Measurements from ENCODE around the gene NFIX. TPM values are rescaled to one million over a fixed set of nuclear protein-coding genes. Genes with fewer than 3 reads are reported as not detected.

NFIX gene
- total and polyA plus RNA-seq, 9 of the 15 experiments (the other 6 are each of a cell fraction or from before 2014, with no cell fraction given): 0.28 to 26.8 (median 5.4) TPM

- no peak for TF ChIP-seq ZNF511 (CRISPR knock-in tag; IDR thresholded peaks at IDR 0.05)
- TF ChIP-seq, protein P1, sequence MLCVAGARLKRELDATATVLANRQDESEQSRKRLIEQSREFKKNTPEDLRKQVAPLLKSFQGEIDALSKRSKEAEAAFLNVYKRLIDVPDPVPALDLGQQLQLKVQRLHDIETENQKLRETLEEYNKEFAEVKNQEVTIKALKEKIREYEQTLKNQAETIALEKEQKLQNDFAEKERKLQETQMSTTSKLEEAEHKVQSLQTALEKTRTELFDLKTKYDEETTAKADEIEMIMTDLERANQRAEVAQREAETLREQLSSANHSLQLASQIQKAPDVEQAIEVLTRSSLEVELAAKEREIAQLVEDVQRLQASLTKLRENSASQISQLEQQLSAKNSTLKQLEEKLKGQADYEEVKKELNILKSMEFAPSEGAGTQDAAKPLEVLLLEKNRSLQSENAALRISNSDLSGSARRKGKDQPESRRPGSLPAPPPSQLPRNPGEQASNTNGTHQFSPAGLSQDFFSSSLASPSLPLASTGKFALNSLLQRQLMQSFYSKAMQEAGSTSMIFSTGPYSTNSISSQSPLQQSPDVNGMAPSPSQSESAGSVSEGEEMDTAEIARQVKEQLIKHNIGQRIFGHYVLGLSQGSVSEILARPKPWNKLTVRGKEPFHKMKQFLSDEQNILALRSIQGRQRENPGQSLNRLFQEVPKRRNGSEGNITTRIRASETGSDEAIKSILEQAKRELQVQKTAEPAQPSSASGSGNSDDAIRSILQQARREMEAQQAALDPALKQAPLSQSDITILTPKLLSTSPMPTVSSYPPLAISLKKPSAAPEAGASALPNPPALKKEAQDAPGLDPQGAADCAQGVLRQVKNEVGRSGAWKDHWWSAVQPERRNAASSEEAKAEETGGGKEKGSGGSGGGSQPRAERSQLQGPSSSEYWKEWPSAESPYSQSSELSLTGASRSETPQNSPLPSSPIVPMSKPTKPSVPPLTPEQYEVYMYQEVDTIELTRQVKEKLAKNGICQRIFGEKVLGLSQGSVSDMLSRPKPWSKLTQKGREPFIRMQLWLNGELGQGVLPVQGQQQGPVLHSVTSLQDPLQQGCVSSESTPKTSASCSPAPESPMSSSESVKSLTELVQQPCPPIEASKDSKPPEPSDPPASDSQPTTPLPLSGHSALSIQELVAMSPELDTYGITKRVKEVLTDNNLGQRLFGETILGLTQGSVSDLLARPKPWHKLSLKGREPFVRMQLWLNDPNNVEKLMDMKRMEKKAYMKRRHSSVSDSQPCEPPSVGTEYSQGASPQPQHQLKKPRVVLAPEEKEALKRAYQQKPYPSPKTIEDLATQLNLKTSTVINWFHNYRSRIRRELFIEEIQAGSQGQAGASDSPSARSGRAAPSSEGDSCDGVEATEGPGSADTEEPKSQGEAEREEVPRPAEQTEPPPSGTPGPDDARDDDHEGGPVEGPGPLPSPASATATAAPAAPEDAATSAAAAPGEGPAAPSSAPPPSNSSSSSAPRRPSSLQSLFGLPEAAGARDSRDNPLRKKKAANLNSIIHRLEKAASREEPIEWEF (CRISPR knock-in tag; IDR thresholded peaks at IDR 0.05): no peak
- TF ChIP-seq PTTG1 (tag; IDR thresholded peaks at IDR 0.05; ENCODE audit: low read depth): no peak
- no peak for TF ChIP-seq CC2D1A (IDR thresholded peaks at IDR 0.05)
- no peak for TF ChIP-seq ZBTB17 (CRISPR knock-in tag; IDR thresholded peaks at IDR 0.05)
- TF ChIP-seq, protein P2, sequence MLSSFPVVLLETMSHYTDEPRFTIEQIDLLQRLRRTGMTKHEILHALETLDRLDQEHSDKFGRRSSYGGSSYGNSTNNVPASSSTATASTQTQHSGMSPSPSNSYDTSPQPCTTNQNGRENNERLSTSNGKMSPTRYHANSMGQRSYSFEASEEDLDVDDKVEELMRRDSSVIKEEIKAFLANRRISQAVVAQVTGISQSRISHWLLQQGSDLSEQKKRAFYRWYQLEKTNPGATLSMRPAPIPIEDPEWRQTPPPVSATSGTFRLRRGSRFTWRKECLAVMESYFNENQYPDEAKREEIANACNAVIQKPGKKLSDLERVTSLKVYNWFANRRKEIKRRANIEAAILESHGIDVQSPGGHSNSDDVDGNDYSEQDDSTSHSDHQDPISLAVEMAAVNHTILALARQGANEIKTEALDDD (IDR thresholded peaks at IDR 0.05): no peak
- TF ChIP-seq ILK (tag; IDR thresholded peaks at IDR 0.05; ENCODE audit: borderline replicate concordance, low read depth): no peak
- TF ChIP-seq ZNF785 (CRISPR knock-in tag; IDR thresholded peaks at IDR 0.05): no peak
- TF ChIP-seq TAF7 (tag; IDR thresholded peaks at IDR 0.05): no peak
- no peak for TF ChIP-seq ASH1L (IDR thresholded peaks at IDR 0.05; ENCODE audit: borderline replicate concordance, low read depth, partially characterized antibody)
Measured at GRCh38 chr19:13023656-13024055, 28.4 kb downstream of the NFIX start (continued).
